ENCODE measurements around the gene DNAJC4.

DNA sequence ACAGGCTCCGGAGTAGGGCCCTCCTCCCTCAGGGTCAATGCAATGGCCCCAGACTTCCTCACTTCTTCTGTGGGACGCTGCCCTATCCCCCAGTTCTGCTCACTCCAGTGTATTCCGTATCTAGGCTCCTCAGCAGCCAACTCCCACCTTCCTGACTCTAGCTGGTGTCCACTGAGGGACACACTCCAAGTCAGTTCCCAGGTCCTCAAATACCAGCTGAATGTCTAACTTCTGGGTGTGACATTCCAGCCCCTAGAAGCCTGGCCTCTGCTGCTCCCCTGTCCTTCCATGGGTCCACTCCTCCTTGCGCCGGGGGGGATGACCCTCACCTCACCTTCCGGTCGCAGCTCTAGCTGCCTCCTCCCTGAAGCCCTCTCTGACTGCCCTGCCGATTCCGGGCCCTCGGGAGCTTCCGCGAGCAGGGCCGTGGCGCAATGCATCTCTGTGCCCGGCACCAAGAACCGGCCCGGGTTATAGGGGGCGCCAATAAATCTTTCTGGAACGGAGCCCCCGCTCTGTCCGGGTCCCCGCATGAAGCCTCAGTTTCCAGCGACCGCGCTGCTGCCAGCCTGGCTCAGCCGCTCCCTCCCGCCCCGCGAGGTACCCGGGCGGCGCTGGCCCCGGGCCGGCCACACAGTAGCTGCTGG lies 38.7 kb downstream of the DNAJC4 start:
- TF ChIP-seq, protein P1, sequence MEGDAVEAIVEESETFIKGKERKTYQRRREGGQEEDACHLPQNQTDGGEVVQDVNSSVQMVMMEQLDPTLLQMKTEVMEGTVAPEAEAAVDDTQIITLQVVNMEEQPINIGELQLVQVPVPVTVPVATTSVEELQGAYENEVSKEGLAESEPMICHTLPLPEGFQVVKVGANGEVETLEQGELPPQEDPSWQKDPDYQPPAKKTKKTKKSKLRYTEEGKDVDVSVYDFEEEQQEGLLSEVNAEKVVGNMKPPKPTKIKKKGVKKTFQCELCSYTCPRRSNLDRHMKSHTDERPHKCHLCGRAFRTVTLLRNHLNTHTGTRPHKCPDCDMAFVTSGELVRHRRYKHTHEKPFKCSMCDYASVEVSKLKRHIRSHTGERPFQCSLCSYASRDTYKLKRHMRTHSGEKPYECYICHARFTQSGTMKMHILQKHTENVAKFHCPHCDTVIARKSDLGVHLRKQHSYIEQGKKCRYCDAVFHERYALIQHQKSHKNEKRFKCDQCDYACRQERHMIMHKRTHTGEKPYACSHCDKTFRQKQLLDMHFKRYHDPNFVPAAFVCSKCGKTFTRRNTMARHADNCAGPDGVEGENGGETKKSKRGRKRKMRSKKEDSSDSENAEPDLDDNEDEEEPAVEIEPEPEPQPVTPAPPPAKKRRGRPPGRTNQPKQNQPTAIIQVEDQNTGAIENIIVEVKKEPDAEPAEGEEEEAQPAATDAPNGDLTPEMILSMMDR (conservative IDR thresholded peaks at IDR 0.05) = no peak
- TF ChIP-seq EZH2 (IDR thresholded peaks at IDR 0.05; ENCODE audit: low read depth) = no peak

Measured in PC-9 (cell line).